H4 (cell line): ENCODE data around the gene RUBCNL. TPM values are rescaled to one million over a fixed set of nuclear protein-coding genes. Genes with fewer than 3 reads are reported as not detected.

ENCODE experiments used
- DNase-seq: peaks from one replicate; pipeline ENCODE4 v3.0.0-alpha.2; 2015; ENCODE audit warnings: low spot score
- total RNA-seq: library from RNA; depleted of rRNA; stranded (reverse); fragments of >200 nt; shearing (Covaris generic); gene quantifications from 2 replicates; pipeline ENCODE4 v1.2.3, GENCODE V29; 2014; rRNA removed

RUBCNL gene
- total RNA-seq, 1 experiment from 2014 or later = 0.21 TPM

GRCh38 chr13:46310066-46310465 lies 77.0 kb downstream of the RUBCNL start:
- no peak for DNase-seq

GRCh38 chr13:46307554-46307953 lies 79.5 kb downstream of the RUBCNL start:
- no peak for DNase-seq

- DNase-seq = no peak
Measured at GRCh38 chr13:46304546-46304945, 82.5 kb downstream of the RUBCNL start.

- no peak for DNase-seq
Measured at GRCh38 chr13:46303742-46304385, 83.2 kb downstream of the RUBCNL start.

GRCh38 chr13:46297361-46297811 lies 89.7 kb downstream of the RUBCNL start:
- DNase-seq = no peak

GRCh38 chr13:46296921-46297320 lies 90.1 kb downstream of the RUBCNL start:
- peak; percentile 61 for DNase-seq

GRCh38 chr13:46296115-46296822 lies 90.8 kb downstream of the RUBCNL start:
- DNase-seq = peak; percentile 62

- DNase-seq = peak; percentile 16
Measured at GRCh38 chr13:46295491-46296114, 91.4 kb downstream of the RUBCNL start.

- no peak for DNase-seq
Measured at GRCh38 chr13:46293436-46293835, 93.6 kb downstream of the RUBCNL start.

Other genes starting within 250 kb of the RUBCNL start
- 66.6 and 77.8 TPM in 2 replicates for gene LCP1, start 205.1 kb downstream of the RUBCNL start, total RNA-seq
- 0.10 TPM in 1 of 2 replicates, not detected in the other for gene LRRC63, start 175.3 kb downstream of the RUBCNL start, total RNA-seq
- gene LRCH1, start 165.9 kb upstream of the RUBCNL start, total RNA-seq = 2.1 and 3.1 TPM in 2 replicates